NCI-H2107 treated with DMSO at 0.1 percent for 48 hours (cell line): Measurements from ENCODE around the gene CLDND1.

Experiments
- DNase-seq: peaks from one replicate; lab custom pipeline; 2025; ENCODE audit not compliant: unreplicated experiment; lab: John Stamatoyannopoulos, UW

The CLDND1 gene

GRCh38 chr3:98552232-98553020 is 29.7 kb upstream of the CLDND1 start:
- no peak for DNase-seq

GRCh38 chr3:98551754-98552153 is 29.1 kb upstream of the CLDND1 start:
- no peak for DNase-seq

DNA sequence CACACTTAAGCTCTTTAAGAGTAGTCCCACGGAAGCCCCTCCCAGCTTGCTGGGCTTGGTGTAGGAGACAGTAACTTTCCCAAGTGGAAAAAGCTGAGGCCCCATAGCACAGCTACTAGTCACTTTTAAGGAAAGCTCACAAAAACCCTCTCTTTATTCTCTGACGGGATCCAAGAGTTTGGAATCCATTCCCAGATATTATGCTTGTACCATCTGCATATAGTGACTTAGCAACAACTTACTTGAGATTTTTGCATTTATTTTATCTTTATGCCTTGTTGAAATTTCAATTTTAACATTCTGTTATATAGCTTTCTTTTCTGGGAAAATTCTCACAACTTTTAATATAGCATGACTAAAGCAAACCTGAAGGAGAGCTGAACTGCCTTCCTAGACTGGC is 28.5 kb upstream of the CLDND1 start:
- DNase-seq = no peak

DNA sequence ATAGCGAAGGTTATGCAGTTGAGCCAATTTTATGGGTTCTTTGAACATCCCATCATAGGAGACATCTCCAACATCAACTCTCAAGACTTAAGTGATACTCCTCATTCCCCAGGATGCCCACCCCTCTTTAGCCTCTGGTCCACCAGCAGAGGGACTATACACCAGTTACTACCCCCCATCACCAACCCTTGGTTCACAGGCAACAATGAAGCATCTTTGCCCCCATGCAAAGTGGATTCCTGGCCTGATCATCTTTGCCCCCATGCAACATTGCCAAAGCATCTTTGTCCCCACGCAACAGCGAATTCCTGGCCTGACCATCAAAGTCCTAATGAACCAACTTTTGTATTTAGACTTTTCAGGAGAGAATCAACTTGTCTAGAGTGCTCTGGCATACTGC is 28.1 kb upstream of the CLDND1 start:
- DNase-seq = no peak

- DNase-seq = no peak
Observed at GRCh38 chr3:98548544-98548943, 25.8 kb upstream of the CLDND1 start.

DNA sequence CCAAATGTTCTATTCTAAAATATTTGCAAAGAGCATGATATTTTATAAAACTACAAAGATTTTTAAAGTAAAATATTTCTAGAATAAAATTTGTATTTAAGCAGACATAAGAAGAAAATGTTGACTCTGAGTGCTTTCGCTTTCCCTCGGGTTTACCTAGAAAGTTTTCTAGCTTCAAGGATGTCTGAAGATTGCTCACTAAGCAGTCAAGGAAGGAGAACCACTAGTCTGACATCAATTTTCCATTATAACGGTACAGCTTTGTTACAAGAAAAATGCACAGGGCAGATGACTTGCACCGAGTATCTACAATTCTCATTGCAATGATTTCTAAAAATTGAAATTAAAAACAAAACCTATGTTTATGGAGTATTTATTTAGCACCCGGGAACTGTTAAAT is 23.2 kb upstream of the CLDND1 start:
- DNase-seq = no peak

DNA sequence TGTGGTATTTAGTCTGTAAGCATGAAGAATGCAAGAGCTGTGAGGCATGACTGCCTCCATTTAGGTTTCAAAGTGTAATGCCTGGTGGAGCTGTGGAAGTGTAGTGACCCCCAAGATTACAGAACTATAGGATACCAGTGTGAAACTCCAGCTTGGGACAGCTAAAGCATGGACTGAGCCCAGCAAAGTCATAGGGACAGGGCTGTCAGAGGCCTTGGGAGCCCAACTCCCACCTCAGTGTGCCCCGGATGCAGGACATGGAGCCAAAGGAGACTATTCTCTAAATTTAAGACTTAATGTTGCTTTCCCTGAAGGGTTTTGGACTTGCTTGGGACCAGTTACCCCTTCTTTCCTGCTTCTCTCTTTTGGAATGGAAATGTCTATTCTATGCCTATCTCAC is 19.9 kb upstream of the CLDND1 start:
- DNase-seq = no peak

DNA sequence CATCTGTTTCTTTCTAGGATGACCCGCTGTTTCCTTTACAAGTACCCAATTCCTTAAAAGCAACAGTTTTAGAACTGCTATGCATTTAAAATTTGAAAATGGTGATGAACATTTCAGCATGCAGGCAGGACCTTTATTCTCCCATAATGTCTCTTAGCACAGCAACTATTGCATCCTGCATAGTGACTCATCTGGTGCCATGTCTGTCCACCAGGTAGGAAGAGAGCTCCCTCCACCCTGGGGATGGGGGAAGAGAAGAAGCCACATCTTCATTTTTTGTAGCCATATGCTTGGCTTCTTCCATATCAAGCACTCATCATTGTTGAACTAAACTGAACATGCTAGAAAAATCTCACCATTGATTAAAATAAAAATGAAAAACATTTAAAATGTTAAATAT is 19.0 kb upstream of the CLDND1 start:
- DNase-seq = no peak

DNA sequence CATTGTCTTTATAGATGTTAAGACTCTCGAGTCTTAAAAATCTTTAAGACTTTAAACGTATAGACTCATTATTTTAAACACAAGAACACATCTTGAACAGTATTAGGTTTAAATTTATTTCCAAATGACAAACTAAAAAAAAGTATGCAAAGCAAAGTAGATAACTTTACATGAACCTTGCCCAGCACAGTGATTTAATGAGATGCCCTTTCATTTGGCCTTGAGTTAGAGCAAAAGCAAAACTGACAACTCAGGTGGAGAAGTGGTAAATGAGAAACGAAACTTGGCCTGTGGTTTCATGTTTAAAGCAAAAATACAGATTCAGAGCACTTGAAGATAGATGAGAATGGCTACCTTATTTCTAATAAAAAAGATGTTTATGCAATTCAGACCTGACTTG is 17.6 kb upstream of the CLDND1 start:
- no peak for DNase-seq

GRCh38 chr3:98536456-98537017 is 13.8 kb upstream of the CLDND1 start:
- no peak for DNase-seq

- DNase-seq = no peak
Observed at GRCh38 chr3:98534734-98535133, 12.0 kb upstream of the CLDND1 start.

- DNase-seq = no peak
Observed at GRCh38 chr3:98534168-98534567, 11.5 kb upstream of the CLDND1 start.

DNA sequence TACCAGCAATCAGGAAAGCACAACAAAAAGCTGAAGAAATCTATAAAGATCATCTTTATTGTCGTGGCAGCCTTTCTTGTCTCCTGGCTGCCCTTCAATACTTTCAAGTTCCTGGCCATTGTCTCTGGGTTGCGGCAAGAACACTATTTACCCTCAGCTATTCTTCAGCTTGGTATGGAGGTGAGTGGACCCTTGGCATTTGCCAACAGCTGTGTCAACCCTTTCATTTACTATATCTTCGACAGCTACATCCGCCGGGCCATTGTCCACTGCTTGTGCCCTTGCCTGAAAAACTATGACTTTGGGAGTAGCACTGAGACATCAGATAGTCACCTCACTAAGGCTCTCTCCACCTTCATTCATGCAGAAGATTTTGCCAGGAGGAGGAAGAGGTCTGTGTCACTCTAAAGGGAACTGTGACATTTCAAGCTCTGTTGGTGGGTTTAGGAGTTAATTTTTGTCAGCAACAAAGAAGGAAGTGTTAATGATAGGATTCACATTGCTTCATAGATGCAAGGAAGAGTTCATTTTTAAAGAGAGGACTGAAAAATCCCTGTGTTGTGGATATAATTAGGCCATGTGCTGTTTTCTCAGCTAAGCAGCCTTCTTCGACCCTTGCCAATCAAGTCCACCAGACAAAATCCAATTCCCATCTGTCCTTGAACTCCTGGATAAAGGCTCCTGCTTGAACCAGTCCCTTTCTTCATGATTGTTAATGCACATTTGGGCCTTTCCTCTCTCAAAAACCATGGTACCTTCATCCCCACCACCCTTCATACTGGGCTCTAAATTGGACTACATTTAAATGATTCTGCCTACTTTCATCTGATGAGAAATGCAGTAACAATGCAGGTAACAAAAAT is 10.2 kb upstream of the CLDND1 start:
- no peak for DNase-seq

DNA sequence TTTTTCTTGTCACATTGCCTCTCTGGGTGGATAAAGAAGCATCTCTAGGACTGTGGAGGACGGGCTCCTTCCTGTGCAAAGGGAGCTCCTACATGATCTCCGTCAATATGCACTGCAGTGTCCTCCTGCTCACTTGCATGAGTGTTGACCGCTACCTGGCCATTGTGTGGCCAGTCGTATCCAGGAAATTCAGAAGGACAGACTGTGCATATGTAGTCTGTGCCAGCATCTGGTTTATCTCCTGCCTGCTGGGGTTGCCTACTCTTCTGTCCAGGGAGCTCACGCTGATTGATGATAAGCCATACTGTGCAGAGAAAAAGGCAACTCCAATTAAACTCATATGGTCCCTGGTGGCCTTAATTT is 9.6 kb upstream of the CLDND1 start:
- DNase-seq = no peak

- no peak for DNase-seq
Observed at GRCh38 chr3:98531622-98532274, 9.0 kb upstream of the CLDND1 start, which contains the start of gene GPR15. TSS of gene GPR15 (plus strand) at chr3:98531978. CDS start at chr3:98532034, 56 bp downstream.

DNA sequence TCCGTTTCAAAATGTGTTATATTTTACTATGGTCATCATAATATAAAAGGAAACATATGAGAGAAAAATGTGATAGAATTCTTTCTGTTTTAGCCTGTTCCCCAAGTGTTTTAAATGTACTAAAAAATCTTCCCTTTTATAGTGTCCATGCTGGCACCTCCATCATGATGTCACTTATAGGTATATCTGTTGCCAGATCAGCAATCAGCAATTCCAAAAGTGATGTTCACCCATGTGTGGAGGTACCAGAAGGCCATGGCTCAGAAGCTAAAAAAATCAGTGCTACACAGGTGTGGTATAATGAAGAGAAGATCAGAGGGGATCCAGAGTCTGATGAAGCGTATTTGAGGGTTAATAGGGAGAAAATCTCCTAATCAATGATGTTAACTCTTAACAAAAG is 8.0 kb upstream of the CLDND1 start:
- no peak for DNase-seq

DNA sequence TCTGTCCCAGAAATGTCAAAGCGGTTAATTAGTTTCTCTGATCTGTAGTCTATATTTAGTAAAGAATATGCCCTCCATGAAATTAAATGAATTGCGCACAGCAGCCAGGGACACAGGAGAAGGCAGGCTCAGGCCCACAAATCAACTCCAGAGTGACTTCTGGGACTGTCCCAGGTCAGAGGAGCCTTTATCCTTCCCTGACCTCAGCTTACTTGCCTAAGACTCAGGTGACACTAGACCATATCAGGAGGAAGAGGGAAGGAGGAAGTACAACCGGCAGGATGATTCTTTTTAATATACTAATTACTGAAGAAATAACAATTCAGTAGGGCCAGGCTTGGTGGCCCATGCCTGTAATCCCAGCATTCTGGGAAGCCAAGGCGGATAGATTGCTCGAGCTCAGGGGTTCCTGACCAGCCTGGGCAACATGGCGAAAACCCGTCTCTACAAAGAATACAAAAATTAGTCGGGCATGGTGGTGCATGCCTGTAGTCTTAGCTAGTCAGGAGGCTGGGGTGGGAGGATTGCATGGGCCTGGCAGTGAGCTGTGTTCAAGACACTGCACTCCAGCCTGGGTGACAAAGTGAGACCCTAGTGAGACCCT is 7.3 kb upstream of the CLDND1 start:
- no peak for DNase-seq

- DNase-seq = no peak
Observed at GRCh38 chr3:98528474-98529346, 6.0 kb upstream of the CLDND1 start.

DNA sequence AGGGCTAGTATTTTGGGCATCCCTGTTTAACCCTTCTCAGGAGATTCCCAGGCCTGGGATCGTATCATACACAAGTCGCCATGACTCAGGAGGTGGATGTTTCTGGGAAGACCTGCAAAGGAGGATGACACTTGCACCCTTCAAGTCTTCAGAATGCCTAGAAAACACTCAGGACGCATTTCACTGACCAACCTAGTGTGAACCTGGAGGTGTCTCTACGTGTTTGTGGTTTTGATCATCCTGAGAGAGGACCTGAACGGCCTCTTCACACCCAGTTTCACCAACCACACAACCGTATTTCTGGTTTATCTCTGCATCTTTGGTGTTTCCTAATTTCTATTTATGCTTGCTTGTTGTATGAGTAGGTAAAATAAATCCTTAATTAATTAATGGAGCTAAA is 2.8 kb upstream of the CLDND1 start:
- no peak for DNase-seq

- DNase-seq = peak; percentile 32
Observed at GRCh38 chr3:98521897-98522543, 682 bp downstream of the CLDND1 start.
